Prostate gland (tissue), 2 donors: ENCODE results near the gene SLIT3.

ENCODE experiments used
- CTCF ChIP-seq, 4 experiments: fragments of 200-600 bp in 2 of 4; fragments of 450-650 bp in 2 of 4; sonication (generic) in 2 of 4; IDR thresholded peaks; 1 replicate in 3 of 4; 2 replicates in 1 of 4; pipeline ENCODE4 v1.5.1; 2016 to 2019; ENCODE audit warnings: antibody characterized with exemption in 4 of 4, mild to moderate bottlenecking in 2 of 4, moderate library complexity in 2 of 4
- POLR2A ChIP-seq: fragments of 450-650 bp; IDR thresholded peaks from one replicate; pipeline ENCODE4 v1.6.1; 2016; ENCODE audit warnings: antibody characterized with exemption, mild to moderate bottlenecking
- POLR2AphosphoS5 ChIP-seq: sonication (generic); formaldehyde crosslinking; IDR thresholded peaks from one replicate; pipeline ENCODE4 v1.6.1; 2017; ENCODE audit warnings: antibody characterized with exemption

- no peak for TF ChIP-seq POLR2A
- TF ChIP-seq CTCF (IDR thresholded peaks at IDR 0.05) = no peak
- no peak for TF ChIP-seq POLR2AphosphoS5
Observed at GRCh38 chr5:169095976-169096375, 205.0 kb downstream of the SLIT3 start.
